SK-N-SH (cell line): ENCODE results near the gene TP73.

Experiments
- CTCF ChIP-seq: fragments of 200-600 bp; sonication (generic); IDR thresholded peaks from 2 replicates; pipeline ENCODE4 v1.6.1; 2017; ENCODE audit warnings: antibody characterized with exemption, mild to moderate bottlenecking, moderate library complexity
- EP300 ChIP-seq, 2 experiments: IDR thresholded peaks; 2 replicates each; pipeline versions ENCODE4 v1.4.0 to v1.6.1; 2012; ENCODE audit warnings: borderline replicate concordance in 1 of 2, low read depth in 1 of 2, low read length in 1 of 2
- GABPA ChIP-seq: IDR thresholded peaks from 2 replicates; pipeline ENCODE4 v1.4.0; 2012; ENCODE audit warnings: low read depth, mild to moderate bottlenecking
- JUND ChIP-seq: IDR thresholded peaks from 2 replicates; pipeline ENCODE4 v1.4.0; 2012
- MAX ChIP-seq: IDR thresholded peaks from 2 replicates; pipeline ENCODE4 v1.4.0; 2012; ENCODE audit warnings: low read depth
- RAD21 ChIP-seq: IDR thresholded peaks from 2 replicates; pipeline ENCODE4 v1.6.1; 2012; ENCODE audit warnings: mild to moderate bottlenecking, low read length
- RXRA ChIP-seq: IDR thresholded peaks from 2 replicates; pipeline ENCODE4 v1.4.0; 2012; ENCODE audit warnings: low read depth, mild to moderate bottlenecking, borderline replicate concordance
- SIN3A ChIP-seq: IDR thresholded peaks from 2 replicates; pipeline ENCODE4 v1.6.1; 2012; ENCODE audit warnings: low read depth, mild to moderate bottlenecking, low read length, moderate library complexity, borderline replicate concordance
- TAF1 ChIP-seq: IDR thresholded peaks from 2 replicates; pipeline ENCODE4 v1.6.1; 2012; ENCODE audit warnings: low read depth, mild to moderate bottlenecking, low read length, moderate library complexity, borderline replicate concordance
- TCF12 ChIP-seq: IDR thresholded peaks from 2 replicates; pipeline ENCODE4 v1.4.0; 2012
- TEAD4 ChIP-seq: IDR thresholded peaks from 2 replicates; pipeline ENCODE4 v1.4.0; 2012; ENCODE audit warnings: mild to moderate bottlenecking, borderline replicate concordance; ENCODE audit not compliant: insufficient read depth
- USF1 ChIP-seq: IDR thresholded peaks from 2 replicates; pipeline ENCODE4 v1.4.0; 2012; ENCODE audit warnings: low read depth, borderline replicate concordance
- USF2 ChIP-seq: fragments of 150-350 bp; IDR thresholded peaks from 2 replicates; pipeline ENCODE4 v1.6.1; 2017; ENCODE audit warnings: antibody characterized with exemption, low read length, low read depth, borderline replicate concordance

GRCh38 chr1:3713840-3714239 lies 61.5 kb downstream of the TP73 start:
- no peak for TF ChIP-seq RXRA
- TF ChIP-seq USF2: no peak
- no peak for TF ChIP-seq TEAD4
- TF ChIP-seq SIN3A: no peak
- TF ChIP-seq TAF1: no peak
- TF ChIP-seq TCF12: no peak
- TF ChIP-seq USF1: no peak
- no peak for TF ChIP-seq GABPA
- no peak for TF ChIP-seq CTCF
- TF ChIP-seq RAD21: no peak
- TF ChIP-seq EP300 (IDR thresholded peaks at IDR 0.05; ENCODE audit: borderline replicate concordance in 1 of 2, low read depth in 1 of 2, low read length in 1 of 2): no peak
- TF ChIP-seq MAX: no peak
- TF ChIP-seq JUND: no peak
